HepG2 (cell line): ENCODE data around the gene TPP2. TPM values are rescaled to one million over a fixed set of nuclear protein-coding genes. Genes with fewer than 3 reads are reported as not detected.

Experiments
- ATF4 ChIP-seq, 2 experiments: fragments of 450-650 bp in 1 of 2; sonication (generic) in 1 of 2; formaldehyde crosslinking; IDR thresholded peaks; 2 replicates each; pipeline versions ENCODE4 v1.5.0 to v1.8.0; 2020 to 2022; ENCODE audit warnings: mild to moderate bottlenecking in 1 of 2, missing genetic modification reagents in 1 of 2
- ERF ChIP-seq: IDR thresholded peaks from 2 replicates; pipeline ENCODE4 v1.6.1; 2018; ENCODE audit warnings: missing biosample characterization, missing genetic modification reagents
- KLF13 ChIP-seq: sonication (generic); formaldehyde crosslinking; IDR thresholded peaks from 2 replicates; pipeline ENCODE4 v1.4.0; 2020; ENCODE audit warnings: mild to moderate bottlenecking, missing genetic modification reagents
- KLF9 ChIP-seq: IDR thresholded peaks from 2 replicates; pipeline ENCODE4 v1.6.1; 2016; ENCODE audit warnings: low read depth
- SIN3B ChIP-seq: fragments of 150-350 bp; IDR thresholded peaks from 2 replicates; pipeline ENCODE4 v1.6.1; 2014; ENCODE audit warnings: low read length
- SRSF4 ChIP-seq: fragments of 200-400 bp; formaldehyde crosslinking; IDR thresholded peaks from one replicate; pipeline ENCODE4 v1.6.1; 2018; ENCODE audit warnings: mild to moderate bottlenecking, low read depth, low read length, moderate library complexity; ENCODE audit not compliant: poor library complexity, severe bottlenecking
- ZBED4 ChIP-seq: sonication (generic); formaldehyde crosslinking; IDR thresholded peaks from 2 replicates; pipeline ENCODE4 v1.4.0; 2020; ENCODE audit warnings: missing genetic modification reagents, borderline replicate concordance
- ZBTB33 ChIP-seq: sonication (generic); formaldehyde crosslinking; IDR thresholded peaks from 2 replicates; pipeline ENCODE4 v1.4.0; 2020; ENCODE audit warnings: missing genetic modification reagents
- ZNF317 ChIP-seq: sonication (generic); formaldehyde crosslinking; IDR thresholded peaks from 2 replicates; pipeline ENCODE4 v1.5.0; 2020; ENCODE audit warnings: mild to moderate bottlenecking, missing genetic modification reagents
- polyA plus RNA-seq, 8 experiments: library from polyadenylated mRNA; depleted of rRNA in 3 of 8; stranded (reverse) in 7 of 8; unstranded in 1 of 8; fragments of >200 nt; fragmentation: Illumina TruSeq in 4 of 8; extraction: Trizol in 4 of 8; gene quantifications; 2 replicates each; pipeline versions ENCODE4 v1.2.1 to v1.2.3, GENCODE V29; 2011 to 2016; ENCODE audit warnings: low read depth in 4 of 8, missing spikeins in 1 of 8, mixed read lengths in 1 of 8; ENCODE audit not compliant: insufficient read depth in 1 of 8
- total RNA-seq, 5 experiments: library from RNA; depleted of rRNA; stranded (reverse); fragments of >200 nt; fragmentation: Illumina TruSeq; extraction: Trizol; gene quantifications; 2 replicates each; pipeline ENCODE4 v1.2.3, GENCODE V29; 2016; ENCODE audit warnings: low read depth in 1 of 5
- TF ChIP-seq, protein P1 (sequence below): sonication (generic); formaldehyde crosslinking; IDR thresholded peaks from 2 replicates; pipeline ENCODE4 v1.4.0; 2020; ENCODE audit warnings: mild to moderate bottlenecking, missing genetic modification reagents

TPP2 gene
- total and polyA plus RNA-seq, 2 of the 13 experiments (the other 11 are each of a cell fraction or from before 2014, with no cell fraction given), result 16.4 to 52.1 TPM

- no peak for TF ChIP-seq ZBED4
- TF ChIP-seq ZBTB33 (CRISPR knock-in tag), result no peak
- peak; percentile 50; the same call in 1 of the 2 replicates for TF ChIP-seq ERF
- no peak for TF ChIP-seq KLF13 (CRISPR knock-in tag)
- TF ChIP-seq, protein P1, sequence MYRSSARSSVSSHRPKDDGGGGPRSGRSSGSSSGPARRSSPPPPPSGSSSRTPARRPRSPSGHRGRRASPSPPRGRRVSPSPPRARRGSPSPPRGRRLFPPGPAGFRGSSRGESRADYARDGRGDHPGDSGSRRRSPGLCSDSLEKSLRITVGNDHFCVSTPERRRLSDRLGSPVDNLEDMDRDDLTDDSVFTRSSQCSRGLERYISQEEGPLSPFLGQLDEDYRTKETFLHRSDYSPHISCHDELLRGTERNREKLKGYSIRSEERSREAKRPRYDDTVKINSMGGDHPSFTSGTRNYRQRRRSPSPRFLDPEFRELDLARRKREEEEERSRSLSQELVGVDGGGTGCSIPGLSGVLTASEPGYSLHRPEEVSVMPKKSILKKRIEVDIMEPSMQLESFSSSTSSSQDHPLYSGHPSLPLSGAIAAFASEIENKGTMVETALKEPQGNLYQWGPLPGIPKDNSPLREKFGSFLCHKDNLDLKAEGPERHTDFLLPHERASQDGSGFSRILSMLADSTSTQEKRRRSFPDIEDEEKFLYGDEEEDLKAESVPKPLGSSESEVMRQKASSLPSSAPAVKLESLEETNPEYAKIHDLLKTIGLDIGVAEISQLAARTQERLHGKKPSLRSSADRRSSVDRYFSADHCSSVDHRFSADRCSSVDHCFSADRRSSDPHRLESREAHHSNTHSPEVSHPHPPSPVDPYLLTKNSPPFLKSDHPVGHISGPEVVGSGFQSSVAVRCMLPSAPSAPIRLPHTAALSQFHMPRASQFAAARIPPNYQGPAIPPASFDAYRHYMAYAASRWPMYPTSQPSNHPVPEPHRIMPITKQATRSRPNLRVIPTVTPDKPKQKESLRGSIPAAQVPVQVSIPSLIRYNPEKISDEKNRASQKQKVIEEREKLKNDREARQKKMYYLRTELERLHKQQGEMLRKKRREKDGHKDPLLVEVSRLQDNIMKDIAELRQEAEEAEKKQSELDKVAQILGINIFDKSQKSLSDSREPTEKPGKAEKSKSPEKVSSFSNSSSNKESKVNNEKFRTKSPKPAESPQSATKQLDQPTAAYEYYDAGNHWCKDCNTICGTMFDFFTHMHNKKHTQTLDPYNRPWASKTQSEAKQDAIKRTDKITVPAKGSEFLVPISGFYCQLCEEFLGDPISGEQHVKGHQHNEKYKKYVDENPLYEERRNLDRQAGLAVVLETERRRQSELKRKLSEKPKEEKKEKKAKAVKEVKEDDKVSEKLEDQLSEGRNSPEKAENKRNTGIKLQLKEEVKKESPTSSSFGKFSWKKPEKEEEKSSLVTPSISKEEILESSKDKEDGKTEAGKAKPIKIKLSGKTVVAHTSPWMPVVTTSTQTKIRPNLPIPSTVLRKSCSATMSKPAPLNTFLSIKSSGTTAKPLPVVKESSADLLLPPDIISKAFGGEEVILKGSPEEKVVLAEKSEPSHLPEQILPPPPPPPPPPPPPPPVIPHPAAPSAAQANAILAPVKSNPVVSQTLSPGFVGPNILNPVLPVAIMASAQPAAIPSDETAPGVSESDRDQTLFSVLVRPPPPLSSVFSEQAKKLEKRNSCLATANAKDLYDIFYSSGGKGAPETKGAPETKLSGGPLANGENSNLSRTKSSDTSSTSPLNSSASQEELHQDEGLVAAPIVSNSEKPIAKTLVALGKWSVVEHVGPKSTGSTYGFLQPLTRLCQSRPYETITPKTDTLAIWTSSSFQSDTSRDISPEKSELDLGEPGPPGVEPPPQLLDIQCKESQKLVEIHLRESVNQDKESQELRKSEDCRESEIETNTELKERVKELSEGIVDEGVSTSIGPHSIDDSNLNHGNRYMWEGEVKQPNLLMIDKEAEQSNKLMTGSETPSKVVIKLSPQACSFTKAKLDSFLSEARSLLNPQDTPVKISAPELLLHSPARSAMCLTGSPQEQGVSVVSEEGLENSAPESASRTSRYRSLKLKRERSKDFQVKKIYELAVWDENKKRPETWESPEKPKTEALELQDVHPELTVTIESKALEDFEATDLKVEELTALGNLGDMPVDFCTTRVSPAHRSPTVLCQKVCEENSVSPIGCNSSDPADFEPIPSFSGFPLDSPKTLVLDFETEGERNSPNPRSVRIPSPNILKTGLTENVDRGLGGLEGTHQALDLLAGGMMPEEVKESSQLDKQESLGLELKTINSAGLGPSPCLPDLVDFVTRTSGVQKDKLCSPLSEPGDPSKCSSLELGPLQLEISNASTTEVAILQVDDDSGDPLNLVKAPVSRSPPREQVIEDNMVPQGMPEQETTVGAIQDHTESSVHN (CRISPR knock-in tag), result no peak
- TF ChIP-seq ATF4 (CRISPR knock-in tag; IDR thresholded peaks at IDR 0.05), result peak in 1 of 2 experiments; percentile 16; a peak in 1 of 4 replicates
- no peak; the same call in 1 of the 2 replicates for TF ChIP-seq KLF9 (CRISPR knock-in tag)
- TF ChIP-seq SIN3B, result peak; percentile 68
- peak; percentile 50 for TF ChIP-seq ZNF317 (CRISPR knock-in tag)
- no peak for TF ChIP-seq SRSF4
Measured at GRCh38 chr13:102596147-102597028, at the start of gene TPP2 (continued).
